ENCODE measurements around the gene ABCC8.
A peak's percentile ranks its signal among the peaks of the same experiment; 100 is the strongest.

Gene ABCC8

GRCh38 chr11:17421781-17422180, 54.9 kb downstream of the ABCC8 start:
- no peak overlapping the region for H3K4me3 ChIP-seq (ENCODE audit: low read length in 2 of 2)
- peaks cover 0 to 10% of the 10 kb centered on the region in 2 donors for H3K27me3 ChIP-seq (ENCODE audit: control insufficient read depth in 2 of 2, insufficient read depth in 2 of 2, low read length in 2 of 2)
- no peak overlapping the region for H3K27ac ChIP-seq (ENCODE audit: low read depth in 2 of 2, low read length in 2 of 2)
- H3K9me3 ChIP-seq (ENCODE audit: control insufficient read depth in 2 of 2, low read length in 2 of 2) = no peaks in the 10 kb centered on the region
- peaks cover 0 to 7% of the 10 kb centered on the region in 2 donors for H3K4me1 ChIP-seq (ENCODE audit: control insufficient read depth in 2 of 2, insufficient read depth in 2 of 2, low read length in 2 of 2)
- no peaks in the 10 kb centered on the region for H3K36me3 ChIP-seq (ENCODE audit: control insufficient read depth in 2 of 2, insufficient read depth in 2 of 2, low read length in 2 of 2)
- no peak overlapping the region for H3K9ac ChIP-seq (ENCODE audit: low read depth in 1 of 2, low read length in 2 of 2)

GRCh38 chr11:17418444-17419081, 58.1 kb downstream of the ABCC8 start:
- Histone ChIP-seq H3K4me3 (ENCODE audit: low read length in 2 of 2) (no peak overlapping the region), H3K4me1 (ENCODE audit: control insufficient read depth in 2 of 2, insufficient read depth in 2 of 2, low read length in 2 of 2) (peaks cover 0 to 9% of the 10 kb centered on the region in 2 donors), H3K9ac (ENCODE audit: low read depth in 1 of 2, low read length in 2 of 2) (no peak overlapping the region), H3K36me3 (ENCODE audit: control insufficient read depth in 2 of 2, insufficient read depth in 2 of 2, low read length in 2 of 2) (no peaks in the 10 kb centered on the region), H3K27me3 (ENCODE audit: control insufficient read depth in 2 of 2, insufficient read depth in 2 of 2, low read length in 2 of 2) (peaks cover 0 to 10% of the 10 kb centered on the region in 2 donors), H3K9me3 (ENCODE audit: control insufficient read depth in 2 of 2, low read length in 2 of 2) (no peaks in the 10 kb centered on the region), H3K27ac (ENCODE audit: low read depth in 2 of 2, low read length in 2 of 2) (no peak overlapping the region)

GRCh38 chr11:17416492-17416891, 60.2 kb downstream of the ABCC8 start:
- no peaks in the 10 kb centered on the region for H3K36me3 ChIP-seq (ENCODE audit: control insufficient read depth in 2 of 2, insufficient read depth in 2 of 2, low read length in 2 of 2)
- H3K9ac ChIP-seq (ENCODE audit: low read depth in 1 of 2, low read length in 2 of 2) = no peak overlapping the region
- no peak overlapping the region for H3K4me3 ChIP-seq (ENCODE audit: low read length in 2 of 2)
- peaks cover 4 to 13% of the 10 kb centered on the region in 2 donors for H3K4me1 ChIP-seq (ENCODE audit: control insufficient read depth in 2 of 2, insufficient read depth in 2 of 2, low read length in 2 of 2)
- H3K9me3 ChIP-seq (ENCODE audit: control insufficient read depth in 2 of 2, low read length in 2 of 2) = no peaks in the 10 kb centered on the region
- peaks cover 0 to 8% of the 10 kb centered on the region in 2 donors for H3K27me3 ChIP-seq (ENCODE audit: control insufficient read depth in 2 of 2, insufficient read depth in 2 of 2, low read length in 2 of 2)
- no peak overlapping the region for H3K27ac ChIP-seq (ENCODE audit: low read depth in 2 of 2, low read length in 2 of 2)

- H3K27me3 ChIP-seq (ENCODE audit: control insufficient read depth in 2 of 2, insufficient read depth in 2 of 2, low read length in 2 of 2) = peaks cover 0 to 8% of the 10 kb centered on the region in 2 donors
- no peaks in the 10 kb centered on the region for H3K36me3 ChIP-seq (ENCODE audit: control insufficient read depth in 2 of 2, insufficient read depth in 2 of 2, low read length in 2 of 2)
- H3K27ac ChIP-seq (ENCODE audit: low read depth in 2 of 2, low read length in 2 of 2) = no peak overlapping the region
- no peaks in the 10 kb centered on the region for H3K9me3 ChIP-seq (ENCODE audit: control insufficient read depth in 2 of 2, low read length in 2 of 2)
- no peak overlapping the region for H3K4me3 ChIP-seq (ENCODE audit: low read length in 2 of 2)
- H3K4me1 ChIP-seq (ENCODE audit: control insufficient read depth in 2 of 2, insufficient read depth in 2 of 2, low read length in 2 of 2) = peaks cover 7 to 17% of the 10 kb centered on the region in 2 donors
- H3K9ac ChIP-seq (ENCODE audit: low read depth in 1 of 2, low read length in 2 of 2) = no peak overlapping the region
These were observed 61.0 kb downstream of the ABCC8 start for GRCh38 chr11:17415523-17416104.

- H3K9ac ChIP-seq (ENCODE audit: low read depth in 1 of 2, low read length in 2 of 2) = no peak overlapping the region
- no peak overlapping the region for H3K27ac ChIP-seq (ENCODE audit: low read depth in 2 of 2, low read length in 2 of 2)
- no peak overlapping the region for H3K4me3 ChIP-seq (ENCODE audit: low read length in 2 of 2)
- H3K9me3 ChIP-seq (ENCODE audit: control insufficient read depth in 2 of 2, low read length in 2 of 2) = no peaks in the 10 kb centered on the region
- H3K27me3 ChIP-seq (ENCODE audit: control insufficient read depth in 2 of 2, insufficient read depth in 2 of 2, low read length in 2 of 2) = peaks cover 0 to 6% of the 10 kb centered on the region in 2 donors
- H3K36me3 ChIP-seq (ENCODE audit: control insufficient read depth in 2 of 2, insufficient read depth in 2 of 2, low read length in 2 of 2) = no peaks in the 10 kb centered on the region
- peaks cover 7 to 17% of the 10 kb centered on the region in 2 donors for H3K4me1 ChIP-seq (ENCODE audit: control insufficient read depth in 2 of 2, insufficient read depth in 2 of 2, low read length in 2 of 2)
These were observed 61.7 kb downstream of the ABCC8 start for GRCh38 chr11:17414992-17415391.

- no peaks in the 10 kb centered on the region for H3K9me3 ChIP-seq (ENCODE audit: control insufficient read depth in 2 of 2, low read length in 2 of 2)
- H3K27me3 ChIP-seq (ENCODE audit: control insufficient read depth in 2 of 2, insufficient read depth in 2 of 2, low read length in 2 of 2) = peaks cover 0 to 2% of the 10 kb centered on the region in 2 donors
- no peaks in the 10 kb centered on the region for H3K36me3 ChIP-seq (ENCODE audit: control insufficient read depth in 2 of 2, insufficient read depth in 2 of 2, low read length in 2 of 2)
- no peak overlapping the region for H3K9ac ChIP-seq (ENCODE audit: low read depth in 1 of 2, low read length in 2 of 2)
- H3K27ac ChIP-seq (ENCODE audit: low read depth in 2 of 2, low read length in 2 of 2) = peak overlapping the region in 1 of 2 donors; percentile 35
- no peak overlapping the region for H3K4me3 ChIP-seq (ENCODE audit: low read length in 2 of 2)
- peaks cover 7 to 17% of the 10 kb centered on the region in 2 donors for H3K4me1 ChIP-seq (ENCODE audit: control insufficient read depth in 2 of 2, insufficient read depth in 2 of 2, low read length in 2 of 2)
These were observed 62.3 kb downstream of the ABCC8 start for GRCh38 chr11:17414317-17414737.

- Histone ChIP-seq H3K27me3 (ENCODE audit: control insufficient read depth in 2 of 2, insufficient read depth in 2 of 2, low read length in 2 of 2) (peaks cover 0 to 2% of the 10 kb centered on the region in 2 donors), H3K27ac (ENCODE audit: low read depth in 2 of 2, low read length in 2 of 2) (peak overlapping the region in 1 of 2 donors; percentile 35), H3K36me3 (ENCODE audit: control insufficient read depth in 2 of 2, insufficient read depth in 2 of 2, low read length in 2 of 2) (no peaks in the 10 kb centered on the region), H3K4me3 (ENCODE audit: low read length in 2 of 2) (no peak overlapping the region), H3K9ac (ENCODE audit: low read depth in 1 of 2, low read length in 2 of 2) (no peak overlapping the region), H3K4me1 (ENCODE audit: control insufficient read depth in 2 of 2, insufficient read depth in 2 of 2, low read length in 2 of 2) (peaks cover 7 to 17% of the 10 kb centered on the region in 2 donors), H3K9me3 (ENCODE audit: control insufficient read depth in 2 of 2, low read length in 2 of 2) (no peaks in the 10 kb centered on the region)
These were observed 63.0 kb downstream of the ABCC8 start for GRCh38 chr11:17413414-17414316.

GRCh38 chr11:17412488-17413180, 64.0 kb downstream of the ABCC8 start:
- Histone ChIP-seq H3K9me3 (ENCODE audit: control insufficient read depth in 2 of 2, low read length in 2 of 2) (no peaks in the 10 kb centered on the region), H3K27me3 (ENCODE audit: control insufficient read depth in 2 of 2, insufficient read depth in 2 of 2, low read length in 2 of 2) (peaks cover 0 to 2% of the 10 kb centered on the region in 2 donors), H3K36me3 (ENCODE audit: control insufficient read depth in 2 of 2, insufficient read depth in 2 of 2, low read length in 2 of 2) (no peaks in the 10 kb centered on the region), H3K4me1 (ENCODE audit: control insufficient read depth in 2 of 2, insufficient read depth in 2 of 2, low read length in 2 of 2) (peaks cover 7 to 17% of the 10 kb centered on the region in 2 donors), H3K27ac (ENCODE audit: low read depth in 2 of 2, low read length in 2 of 2) (no peak overlapping the region), H3K9ac (ENCODE audit: low read depth in 1 of 2, low read length in 2 of 2) (no peak overlapping the region), H3K4me3 (ENCODE audit: low read length in 2 of 2) (no peak overlapping the region)

- no peak overlapping the region for H3K4me3 ChIP-seq (ENCODE audit: low read length in 2 of 2)
- H3K27ac ChIP-seq (ENCODE audit: low read depth in 2 of 2, low read length in 2 of 2) = peak overlapping the region in 1 of 2 donors; percentile 31
- H3K4me1 ChIP-seq (ENCODE audit: control insufficient read depth in 2 of 2, insufficient read depth in 2 of 2, low read length in 2 of 2) = peaks cover 7 to 18% of the 10 kb centered on the region in 2 donors
- H3K9ac ChIP-seq (ENCODE audit: low read depth in 1 of 2, low read length in 2 of 2) = no peak overlapping the region
- peaks cover 0 to 2% of the 10 kb centered on the region in 2 donors for H3K27me3 ChIP-seq (ENCODE audit: control insufficient read depth in 2 of 2, insufficient read depth in 2 of 2, low read length in 2 of 2)
- H3K9me3 ChIP-seq (ENCODE audit: control insufficient read depth in 2 of 2, low read length in 2 of 2) = no peaks in the 10 kb centered on the region
- H3K36me3 ChIP-seq (ENCODE audit: control insufficient read depth in 2 of 2, insufficient read depth in 2 of 2, low read length in 2 of 2) = no peaks in the 10 kb centered on the region
These were observed 65.2 kb downstream of the ABCC8 start for GRCh38 chr11:17411418-17411817.
